ENCODE measurements around the gene LTBP2.

DNA sequence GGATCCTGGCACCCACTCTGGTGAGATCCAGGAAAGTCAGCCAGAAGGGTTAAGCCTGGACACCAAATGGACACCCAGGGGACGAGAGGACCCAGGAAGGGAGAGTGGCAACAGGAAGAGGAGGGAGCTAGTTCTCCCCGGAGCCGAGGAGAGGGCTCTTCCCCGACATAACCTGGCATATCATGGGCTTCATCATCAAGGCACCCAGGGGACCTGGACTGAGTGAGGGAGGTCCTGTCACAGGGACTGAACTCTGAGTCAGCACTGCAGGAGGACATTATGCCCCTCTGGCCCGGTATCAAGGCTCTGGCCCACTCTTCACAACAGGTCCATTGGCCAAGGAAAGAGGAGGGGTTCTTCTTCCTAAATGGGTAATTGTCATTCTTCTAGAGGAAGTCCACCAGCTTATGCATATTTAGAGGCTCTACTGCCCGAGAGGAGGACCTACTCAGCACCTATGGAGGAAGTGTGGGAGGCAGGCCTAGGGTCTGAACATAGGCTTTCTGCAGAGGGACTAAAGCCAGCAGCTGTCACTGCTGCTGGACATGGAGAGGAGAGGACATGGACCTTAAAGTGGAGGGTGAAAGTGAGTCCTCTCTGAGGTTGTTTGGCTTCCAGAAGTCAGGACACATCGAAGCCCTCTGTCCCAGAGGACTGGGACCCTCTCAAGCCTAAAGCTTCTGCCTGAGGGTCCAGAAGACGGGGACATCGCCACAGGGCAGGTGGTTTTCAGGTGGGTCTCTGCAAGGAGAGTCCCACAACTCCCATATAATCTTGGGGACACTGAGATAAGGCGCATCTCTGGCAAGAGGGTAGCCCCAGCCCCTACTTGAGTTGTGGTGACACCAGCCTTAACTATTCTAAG is 99.8 kb downstream of the LTBP2 start:
- no peak for TF ChIP-seq YY1 (tag by site-specific recombination; IDR thresholded peaks at IDR 0.05)
- TF ChIP-seq CTCF (tag by site-specific recombination; IDR thresholded peaks at IDR 0.05) = no peak
- no peak for TF ChIP-seq ZBTB17 (tag by site-specific recombination; IDR thresholded peaks at IDR 0.05)
